IPS DF 6.9 (cell line): ENCODE measurements around the gene DGUOK.

Experiments
- DNase-seq: peaks from one replicate; pipeline ENCODE4 v3.0.0-alpha.2; 2013; ENCODE audit warnings: low read depth, low spot score
- H3K27ac ChIP-seq: one replicate; pipeline ENCODE4 v1.5.1; 2013; ENCODE audit warnings: low read length, control low read depth
- H3K27me3 ChIP-seq: 2 replicates; pipeline ENCODE4 v1.6.1; 2013; ENCODE audit warnings: mild to moderate bottlenecking, low read length; ENCODE audit not compliant: control insufficient read depth, insufficient read depth
- H3K36me3 ChIP-seq: 2 replicates; pipeline ENCODE4 v1.6.1; 2013; ENCODE audit warnings: low read length; ENCODE audit not compliant: control insufficient read depth, insufficient read depth
- H3K4me1 ChIP-seq: 2 replicates; pipeline ENCODE4 v1.6.1; 2013; ENCODE audit warnings: low read length; ENCODE audit not compliant: control insufficient read depth, insufficient read depth
- H3K4me3 ChIP-seq: 2 replicates; pipeline ENCODE4 v1.5.1; 2013; ENCODE audit warnings: mild to moderate bottlenecking, low read length
- H3K9me3 ChIP-seq: 2 replicates; pipeline ENCODE4 v1.6.1; 2013; ENCODE audit warnings: low read length, inconsistent platforms; ENCODE audit not compliant: control insufficient read depth, insufficient read depth
- WGBS: extraction: QIAGEN DNeasy Blood & Tissue Kit; methylation state at CpG from one replicate; pipeline ENCODE4 v1.1.7; 2013; ENCODE audit warnings: mixed read lengths, missing lambda C conversion rate; ENCODE audit not compliant: insufficient read length, insufficient coverage; 5-methylcytosine and 5-hydroxymethylcytosine counted together

Gene DGUOK

GRCh38 chr2:73921581-73921980 is 5.1 kb upstream of the DGUOK start:
- Histone ChIP-seq H3K9me3 (no peaks in the 10 kb centered on the region), H3K27me3 (no peaks in the 10 kb centered on the region), H3K4me3 (no peak overlapping the region), H3K36me3 (no peaks in the 10 kb centered on the region), H3K4me1 (peaks cover 2% of the 10 kb centered on the region), H3K27ac (no peak overlapping the region)
- DNase-seq: no peak
- WGBS: no CpG with 5 or more reads among the region's 9 CpGs

- no peaks in the 10 kb centered on the region for H3K27me3 ChIP-seq
- no peak overlapping the region for H3K27ac ChIP-seq
- H3K4me3 ChIP-seq: no peak overlapping the region
- no peaks in the 10 kb centered on the region for H3K9me3 ChIP-seq
- no peaks in the 10 kb centered on the region for H3K36me3 ChIP-seq
- peaks cover 2% of the 10 kb centered on the region for H3K4me1 ChIP-seq
- no CpG with 5 or more reads among the region's 5 CpGs for WGBS
- no peak for DNase-seq
These were observed 4.0 kb upstream of the DGUOK start for GRCh38 chr2:73922681-73923080.

GRCh38 chr2:73925033-73925704 is 1.5 kb upstream of the DGUOK start:
- no peak overlapping the region for H3K27ac ChIP-seq
- H3K4me3 ChIP-seq: no peak overlapping the region
- H3K9me3 ChIP-seq: no peaks in the 10 kb centered on the region
- H3K36me3 ChIP-seq: no peaks in the 10 kb centered on the region
- no CpG with 5 or more reads among the region's 7 CpGs for WGBS
- DNase-seq: no peak
- no peaks in the 10 kb centered on the region for H3K27me3 ChIP-seq
- H3K4me1 ChIP-seq: peaks cover 2% of the 10 kb centered on the region

- H3K4me3 ChIP-seq: no peak overlapping the region
- peaks cover 2% of the 10 kb centered on the region for H3K4me1 ChIP-seq
- H3K27me3 ChIP-seq: no peaks in the 10 kb centered on the region
- H3K9me3 ChIP-seq: no peaks in the 10 kb centered on the region
- H3K36me3 ChIP-seq: no peaks in the 10 kb centered on the region
- no CpG with 5 or more reads among the region's 13 CpGs for WGBS
- H3K27ac ChIP-seq: no peak overlapping the region
- no peak for DNase-seq
These were observed 707 bp upstream of the DGUOK start for GRCh38 chr2:73925853-73926492.

- peak overlapping the region; percentile 93; the same call in 1 of the 2 replicates for H3K4me3 ChIP-seq
- WGBS: no CpG with 5 or more reads among the region's 6 CpGs
- no peaks in the 10 kb centered on the region for H3K9me3 ChIP-seq
- H3K36me3 ChIP-seq: peaks cover 3% of the 10 kb centered on the region; the same call in 1 of the 2 replicates
- no peaks in the 10 kb centered on the region for H3K27me3 ChIP-seq
- H3K27ac ChIP-seq: no peak overlapping the region
- no peaks in the 10 kb centered on the region; the same call in 1 of the 2 replicates for H3K4me1 ChIP-seq
- DNase-seq: no peak
These were observed 664 bp downstream of the DGUOK start for GRCh38 chr2:73927344-73927743.

GRCh38 chr2:73928963-73929347 is 2.3 kb downstream of the DGUOK start:
- no CpG with 5 or more reads among the region's 2 CpGs for WGBS
- no peaks in the 10 kb centered on the region for H3K27me3 ChIP-seq
- H3K27ac ChIP-seq: no peak overlapping the region
- DNase-seq: no peak
- H3K9me3 ChIP-seq: no peaks in the 10 kb centered on the region
- H3K4me1 ChIP-seq: no peaks in the 10 kb centered on the region; the same call in 1 of the 2 replicates
- no peak overlapping the region for H3K4me3 ChIP-seq
- peaks cover 5% of the 10 kb centered on the region; the same call in 1 of the 2 replicates for H3K36me3 ChIP-seq

GRCh38 chr2:73930386-73930785 is 3.7 kb downstream of the DGUOK start:
- Histone ChIP-seq H3K4me1 (no peaks in the 10 kb centered on the region; the same call in 1 of the 2 replicates), H3K36me3 (peaks cover 5% of the 10 kb centered on the region; the same call in 1 of the 2 replicates)
- no CpG with 5 or more reads among the region's 2 CpGs for WGBS

GRCh38 chr2:73931531-73932500 is 5.1 kb downstream of the DGUOK start:
- peaks cover 5% of the 10 kb centered on the region; the same call in 1 of the 2 replicates for H3K36me3 ChIP-seq

More at GRCh38 chr2:73930386-73930785, 3.7 kb downstream of the DGUOK start:
- Histone ChIP-seq H3K4me3 (no peak overlapping the region), H3K27me3 (no peaks in the 10 kb centered on the region), H3K9me3 (no peaks in the 10 kb centered on the region), H3K27ac (no peak overlapping the region)
- no peak for DNase-seq

GRCh38 chr2:73933194-73933593 is 6.5 kb downstream of the DGUOK start:
- WGBS: no CpG with 5 or more reads among the region's 3 CpGs
- Histone ChIP-seq H3K27ac (no peak overlapping the region), H3K36me3 (peaks cover 5% of the 10 kb centered on the region; the same call in 1 of the 2 replicates), H3K4me1 (no peaks in the 10 kb centered on the region; the same call in 1 of the 2 replicates), H3K4me3 (no peak overlapping the region), H3K27me3 (no peaks in the 10 kb centered on the region), H3K9me3 (no peaks in the 10 kb centered on the region)
- DNase-seq: no peak

More at GRCh38 chr2:73931531-73932500, 5.1 kb downstream of the DGUOK start:
- H3K4me3 ChIP-seq: no peak overlapping the region
- no peaks in the 10 kb centered on the region; the same call in 1 of the 2 replicates for H3K4me1 ChIP-seq
- H3K27ac ChIP-seq: no peak overlapping the region
- H3K27me3 ChIP-seq: no peaks in the 10 kb centered on the region
- DNase-seq: no peak
- no peaks in the 10 kb centered on the region for H3K9me3 ChIP-seq
- no CpG with 5 or more reads among the region's 7 CpGs for WGBS

GRCh38 chr2:73935641-73936040 is 9.0 kb downstream of the DGUOK start:
- no peak for DNase-seq
- no peaks in the 10 kb centered on the region for H3K4me1 ChIP-seq
- no peaks in the 10 kb centered on the region for H3K9me3 ChIP-seq
- H3K36me3 ChIP-seq: peaks cover 5% of the 10 kb centered on the region; the same call in 1 of the 2 replicates
- H3K27ac ChIP-seq: no peak overlapping the region
- H3K4me3 ChIP-seq: no peak overlapping the region
- H3K27me3 ChIP-seq: no peaks in the 10 kb centered on the region
